Fibroblast of mammary gland (primary cell): ENCODE data around the gene CUL4A.

Experiments
- DNase-seq: peaks from one replicate; pipeline ENCODE4 v3.0.0-alpha.2; 2010; ENCODE audit warnings: low read depth
- H3K4me3 ChIP-seq: 2 replicates; pipeline ENCODE4 v1.5.1; 2011; ENCODE audit warnings: low read depth, mild to moderate bottlenecking, low read length, moderate library complexity; ENCODE audit not compliant: control insufficient read depth
- TF ChIP-seq, protein P1 (sequence below): conservative IDR thresholded peaks from 2 replicates; pipeline ENCODE4 v1.5.1; 2011; ENCODE audit warnings: low read depth, low read length, inconsistent platforms; ENCODE audit not compliant: control insufficient read depth, insufficient read depth

CUL4A gene

GRCh38 chr13:113187263-113187669 is 22.1 kb upstream of the CUL4A start:
- TF ChIP-seq, protein P1, sequence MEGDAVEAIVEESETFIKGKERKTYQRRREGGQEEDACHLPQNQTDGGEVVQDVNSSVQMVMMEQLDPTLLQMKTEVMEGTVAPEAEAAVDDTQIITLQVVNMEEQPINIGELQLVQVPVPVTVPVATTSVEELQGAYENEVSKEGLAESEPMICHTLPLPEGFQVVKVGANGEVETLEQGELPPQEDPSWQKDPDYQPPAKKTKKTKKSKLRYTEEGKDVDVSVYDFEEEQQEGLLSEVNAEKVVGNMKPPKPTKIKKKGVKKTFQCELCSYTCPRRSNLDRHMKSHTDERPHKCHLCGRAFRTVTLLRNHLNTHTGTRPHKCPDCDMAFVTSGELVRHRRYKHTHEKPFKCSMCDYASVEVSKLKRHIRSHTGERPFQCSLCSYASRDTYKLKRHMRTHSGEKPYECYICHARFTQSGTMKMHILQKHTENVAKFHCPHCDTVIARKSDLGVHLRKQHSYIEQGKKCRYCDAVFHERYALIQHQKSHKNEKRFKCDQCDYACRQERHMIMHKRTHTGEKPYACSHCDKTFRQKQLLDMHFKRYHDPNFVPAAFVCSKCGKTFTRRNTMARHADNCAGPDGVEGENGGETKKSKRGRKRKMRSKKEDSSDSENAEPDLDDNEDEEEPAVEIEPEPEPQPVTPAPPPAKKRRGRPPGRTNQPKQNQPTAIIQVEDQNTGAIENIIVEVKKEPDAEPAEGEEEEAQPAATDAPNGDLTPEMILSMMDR, result peak; percentile 5

GRCh38 chr13:113187883-113188665 is 21.3 kb upstream of the CUL4A start:
- TF ChIP-seq, protein P1, result no peak
- H3K4me3 ChIP-seq, result no peak overlapping the region
- DNase-seq, result no peak

More at GRCh38 chr13:113187263-113187669, 22.1 kb upstream of the CUL4A start:
- peak; percentile 100 for DNase-seq
- peak overlapping the region; percentile 34 for H3K4me3 ChIP-seq

- DNase-seq, result no peak
- no peak overlapping the region for H3K4me3 ChIP-seq
- TF ChIP-seq, protein P1, result no peak
Observed at GRCh38 chr13:113190181-113190580, 19.2 kb upstream of the CUL4A start.

- TF ChIP-seq, protein P1, result no peak
- no peak overlapping the region for H3K4me3 ChIP-seq
- no peak for DNase-seq
Observed at GRCh38 chr13:113192279-113192678, 17.1 kb upstream of the CUL4A start.

DNA sequence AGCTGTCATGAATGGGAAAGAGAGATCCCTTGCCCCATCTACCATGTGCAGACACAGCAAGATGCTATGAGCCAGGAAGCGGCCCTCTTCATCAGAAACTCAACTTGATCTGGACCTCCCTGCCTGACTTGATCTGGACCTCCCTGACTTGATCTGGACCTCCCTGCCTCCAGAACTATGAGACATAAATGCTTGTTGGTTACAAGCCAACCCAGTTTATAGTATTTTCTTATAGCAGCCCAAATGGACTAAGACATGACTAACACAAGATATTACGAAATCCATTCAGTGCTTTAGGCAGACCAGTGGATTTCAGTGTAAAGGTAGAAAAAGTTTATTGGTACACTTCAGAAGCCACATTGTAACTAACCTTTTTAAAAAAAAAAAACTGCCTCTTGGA is 16.5 kb upstream of the CUL4A start:
- DNase-seq, result peak; percentile 91
- H3K4me3 ChIP-seq, result no peak overlapping the region
- TF ChIP-seq, protein P1, result no peak

GRCh38 chr13:113195360-113195759 is 14.1 kb upstream of the CUL4A start:
- DNase-seq, result no peak
- TF ChIP-seq, protein P1, result no peak
- H3K4me3 ChIP-seq, result no peak overlapping the region
